Large intestine (tissue), 3 donors: Measurements from ENCODE around the gene RSPRY1. TPM values are rescaled to one million over a fixed set of nuclear protein-coding genes. Genes with fewer than 3 reads are reported as not detected.
"Not testable (repeated sequence)": the region's sequence is repeated elsewhere in the genome, so short reads cannot be mapped to it uniquely, and the experiment has no call there.

Source experiments
- DNase-seq, 2 donors: peaks; one replicate each; pipeline versions ENCODE4 v3.0.0 to v3.0.0-alpha.2; 2013
- H3K27ac ChIP-seq: one replicate; pipeline ENCODE4 v1.5.1; 2013; ENCODE audit warnings: low read length
- H3K27me3 ChIP-seq: 2 replicates; pipeline ENCODE4 v1.6.1; 2013; ENCODE audit warnings: low read length; ENCODE audit not compliant: control insufficient read depth, insufficient read depth
- H3K36me3 ChIP-seq: 2 replicates; pipeline ENCODE4 v1.6.1; 2013; ENCODE audit warnings: low read length; ENCODE audit not compliant: control insufficient read depth, insufficient read depth
- H3K4me1 ChIP-seq: one replicate; pipeline ENCODE4 v1.6.1; 2013; ENCODE audit warnings: low read length; ENCODE audit not compliant: control insufficient read depth, insufficient read depth
- H3K4me3 ChIP-seq: one replicate; pipeline ENCODE4 v1.5.1; 2013; ENCODE audit warnings: low read length
- H3K9me3 ChIP-seq: one replicate; pipeline ENCODE4 v1.6.1; 2013; ENCODE audit warnings: mild to moderate bottlenecking, low read depth, low read length, moderate library complexity; ENCODE audit not compliant: control insufficient read depth
- WGBS: methylation state at CpG from one replicate; pipeline ENCODE4 v1.1.5; 2013; ENCODE audit warnings: low lambda C conversion rate; ENCODE audit not compliant: insufficient coverage; 5-methylcytosine and 5-hydroxymethylcytosine counted together
- polyA plus RNA-seq: library from polyadenylated mRNA; unstranded; fragments of 120-200 nt; gene quantifications from one replicate; pipeline ENCODE4 v1.2.1, GENCODE V29; 2013

The RSPRY1 gene
- polyA plus RNA-seq, 1 donor: 44.3 TPM

DNA sequence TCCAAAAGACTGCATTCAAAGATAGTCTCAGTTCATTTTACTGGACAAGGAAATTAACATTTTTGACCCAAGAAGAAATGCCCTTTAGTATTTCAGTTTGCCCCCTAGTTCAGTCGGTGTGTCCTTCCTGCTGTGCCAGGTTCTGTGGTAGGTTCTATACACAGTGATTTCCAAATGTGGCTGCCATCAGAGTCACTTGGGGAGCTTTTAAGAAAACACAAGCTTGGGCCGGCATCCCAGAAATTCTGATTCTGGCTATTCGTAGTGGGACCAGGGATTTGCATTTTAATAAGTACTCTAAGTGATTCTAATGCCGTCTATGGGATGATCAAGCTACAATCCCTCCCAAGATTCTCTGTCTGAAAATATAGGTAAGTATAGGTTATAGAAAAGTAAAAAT is 10.2 kb downstream of the RSPRY1 start:
- Histone ChIP-seq H3K27ac (no peak overlapping the region), H3K4me1 (no peaks in the 10 kb centered on the region), H3K36me3 (peaks cover 2% of the 10 kb centered on the region), H3K9me3 (no peaks in the 10 kb centered on the region), H3K27me3 (no peaks in the 10 kb centered on the region), H3K4me3 (no peak overlapping the region)
- DNase-seq: no peak
- 100% methylated on average over 1 of the region's 4 CpGs for WGBS

DNA sequence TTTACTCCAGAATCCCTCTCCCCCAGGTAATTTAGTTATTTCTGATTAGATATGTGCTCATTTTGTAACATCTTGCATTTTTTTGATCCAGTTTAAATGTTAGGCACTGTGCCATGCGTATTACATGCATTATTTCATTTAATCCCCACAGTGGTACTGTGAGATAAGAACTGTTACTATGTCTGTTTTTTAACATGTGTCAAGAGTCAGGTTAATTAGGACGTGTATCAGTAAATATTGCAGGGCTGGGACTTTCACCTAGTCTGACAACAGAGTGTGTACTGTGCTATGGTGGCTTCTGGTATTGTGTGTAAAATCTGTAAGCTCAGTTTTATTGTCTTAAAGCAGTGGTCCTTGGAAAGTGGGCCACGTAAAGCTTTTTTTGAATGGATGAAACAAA is 10.6 kb downstream of the RSPRY1 start:
- WGBS: no CpG with 5 or more reads among the region's 3 CpGs
- no peaks in the 10 kb centered on the region for H3K4me1 ChIP-seq

DNA sequence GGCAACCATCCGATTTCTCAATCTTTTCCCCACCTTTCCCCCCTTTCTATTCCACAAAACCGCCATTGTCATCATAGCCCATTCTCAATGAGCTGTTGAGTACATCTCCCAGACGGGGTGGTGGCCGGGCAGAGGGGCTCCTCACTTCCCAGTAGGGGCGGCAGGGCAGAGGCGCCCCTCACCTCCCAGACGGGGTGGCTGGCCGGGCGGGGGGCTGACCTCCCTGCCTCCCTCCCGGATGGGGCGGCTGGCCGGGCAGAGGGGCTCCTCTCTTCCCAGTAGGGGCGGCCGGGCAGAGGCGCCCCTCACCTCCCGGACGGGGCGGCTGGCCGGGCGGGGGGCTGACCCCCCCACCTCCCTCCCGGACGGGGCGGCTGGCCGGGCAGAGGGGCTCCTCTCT is 14.2 kb downstream of the RSPRY1 start:
- H3K27me3 ChIP-seq, H3K27ac ChIP-seq, H3K9me3 ChIP-seq, DNase-seq, H3K4me3 ChIP-seq, H3K4me1 ChIP-seq: not testable (repeated sequence)
- no CpG with 5 or more reads among the region's 24 CpGs for WGBS
- peaks cover 11% of the 10 kb centered on the region for H3K36me3 ChIP-seq

More for the DNA sequence above, 10.6 kb downstream of the RSPRY1 start:
- no peak for DNase-seq
- Histone ChIP-seq H3K36me3 (peaks cover 2% of the 10 kb centered on the region), H3K9me3 (no peaks in the 10 kb centered on the region), H3K4me3 (no peak overlapping the region), H3K27me3 (no peaks in the 10 kb centered on the region), H3K27ac (no peak overlapping the region)

DNA sequence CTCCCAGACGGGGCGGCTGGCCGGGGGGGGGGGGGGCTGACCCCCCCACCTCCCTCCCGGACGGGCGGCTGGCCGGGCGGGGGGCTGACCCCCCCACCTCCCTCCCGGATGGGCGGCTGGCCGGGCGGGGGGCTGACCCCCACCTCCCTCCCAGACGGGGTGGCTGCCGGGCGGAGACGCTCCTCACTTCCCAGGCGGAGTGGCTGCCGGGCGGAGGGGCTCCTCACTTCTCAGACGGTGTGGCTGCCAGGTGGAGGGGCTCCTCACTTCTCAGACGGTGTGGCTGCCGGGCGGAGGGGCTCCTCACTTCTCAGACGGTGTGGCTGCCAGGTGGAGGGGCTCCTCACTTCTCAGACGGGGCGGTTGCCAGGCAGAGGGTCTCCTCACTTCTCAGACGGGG is 14.8 kb downstream of the RSPRY1 start:
- H3K4me1 ChIP-seq, H3K27ac ChIP-seq, H3K4me3 ChIP-seq, DNase-seq, H3K27me3 ChIP-seq, H3K9me3 ChIP-seq: not testable (repeated sequence)
- no CpG with 5 or more reads among the region's 27 CpGs for WGBS
- H3K36me3 ChIP-seq: peaks cover 17% of the 10 kb centered on the region

DNA sequence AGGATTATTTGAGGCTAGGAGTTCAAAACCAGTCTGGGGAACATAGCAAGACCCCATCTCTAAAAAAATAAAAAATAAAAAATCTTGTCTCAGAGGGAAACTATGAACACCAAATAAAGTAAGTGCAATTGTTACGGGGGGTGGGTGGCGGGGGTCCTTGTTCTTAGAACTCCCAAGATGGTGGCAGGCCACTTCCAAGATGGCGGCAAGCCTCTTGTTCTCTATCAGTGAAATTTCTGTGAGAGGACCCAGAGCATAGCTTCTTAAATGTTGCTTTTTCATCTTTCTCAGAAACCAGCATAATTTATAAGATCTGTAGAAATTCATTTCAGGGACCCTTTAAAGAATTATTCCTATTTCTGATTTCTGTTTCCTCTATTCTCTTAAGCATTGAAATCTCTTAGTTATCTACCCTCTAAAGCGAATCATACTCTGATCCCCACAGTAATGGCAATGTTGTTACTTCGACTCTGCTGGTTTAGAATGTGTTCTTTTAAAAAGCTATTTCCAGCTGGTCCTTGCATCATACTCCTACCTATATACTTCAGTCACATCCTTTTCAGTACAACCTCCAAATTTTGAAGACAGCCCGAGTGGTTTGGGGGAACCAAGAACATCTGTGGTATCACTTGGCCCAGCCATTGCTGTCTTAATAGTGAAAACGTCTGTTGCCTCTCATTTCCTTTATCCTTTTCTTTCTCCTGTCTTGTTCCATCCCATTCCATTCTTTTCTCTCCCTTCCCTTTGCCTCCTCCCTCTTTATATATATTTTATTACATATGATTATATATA is 16.2 kb downstream of the RSPRY1 start:
- no peaks in the 10 kb centered on the region for H3K27me3 ChIP-seq
- no peaks in the 10 kb centered on the region for H3K4me1 ChIP-seq
- no peak overlapping the region for H3K4me3 ChIP-seq
- H3K27ac ChIP-seq: no peak overlapping the region
- DNase-seq: no peak
- peaks cover 19% of the 10 kb centered on the region for H3K36me3 ChIP-seq
- 100% methylated on average over 1 of the region's 7 CpGs for WGBS
- no peaks in the 10 kb centered on the region for H3K9me3 ChIP-seq

DNA sequence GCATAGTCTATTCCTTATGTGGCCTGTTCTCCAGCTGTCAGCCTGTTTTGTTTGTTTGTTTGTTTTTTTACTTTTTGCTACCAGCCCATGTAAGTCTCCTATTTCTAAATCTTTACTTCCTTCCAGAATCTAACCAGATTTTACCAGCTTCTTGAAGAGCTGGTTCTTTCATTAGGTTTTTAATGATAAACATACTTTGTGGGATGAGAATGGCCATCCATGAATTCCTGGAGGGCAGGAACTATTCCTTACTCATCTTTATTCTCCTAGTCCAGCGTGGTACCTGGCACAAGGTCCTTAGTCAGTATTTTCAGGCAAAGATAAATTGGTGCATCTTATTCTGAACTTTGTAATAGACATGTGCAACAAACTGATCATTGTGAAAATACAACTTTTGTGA is 17.3 kb downstream of the RSPRY1 start:
- Histone ChIP-seq H3K27ac (no peak overlapping the region), H3K36me3 (peaks cover 27% of the 10 kb centered on the region), H3K27me3 (no peaks in the 10 kb centered on the region), H3K9me3 (no peaks in the 10 kb centered on the region), H3K4me1 (no peaks in the 10 kb centered on the region), H3K4me3 (no peak overlapping the region)
- WGBS: no CpG with 5 or more reads among the region's 1 CpG
- no peak for DNase-seq

DNA sequence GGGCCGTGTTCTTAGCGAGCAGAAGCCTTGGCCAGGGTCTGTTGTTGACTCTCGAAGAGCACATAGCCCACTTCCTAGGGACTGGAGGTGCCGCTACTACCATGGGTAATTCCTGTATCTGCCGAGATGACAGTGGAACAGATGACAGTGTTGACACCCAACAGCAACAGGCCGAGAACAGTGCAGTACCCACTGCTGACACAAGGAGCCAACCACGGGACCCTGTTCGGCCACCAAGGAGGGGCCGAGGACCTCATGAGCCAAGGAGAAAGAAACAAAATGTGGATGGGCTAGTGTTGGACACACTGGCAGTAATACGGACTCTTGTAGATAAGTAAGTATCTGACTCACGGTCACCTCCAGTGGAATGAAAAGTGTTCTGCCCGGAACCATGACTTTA is 18.5 kb downstream of the RSPRY1 start:
- no peaks in the 10 kb centered on the region for H3K27me3 ChIP-seq
- H3K4me1 ChIP-seq: no peaks in the 10 kb centered on the region
- no peaks in the 10 kb centered on the region for H3K9me3 ChIP-seq
- no peak for DNase-seq
- no CpG with 5 or more reads among the region's 12 CpGs for WGBS
- H3K4me3 ChIP-seq: no peak overlapping the region
- peaks cover 33% of the 10 kb centered on the region for H3K36me3 ChIP-seq
- no peak overlapping the region for H3K27ac ChIP-seq

DNA sequence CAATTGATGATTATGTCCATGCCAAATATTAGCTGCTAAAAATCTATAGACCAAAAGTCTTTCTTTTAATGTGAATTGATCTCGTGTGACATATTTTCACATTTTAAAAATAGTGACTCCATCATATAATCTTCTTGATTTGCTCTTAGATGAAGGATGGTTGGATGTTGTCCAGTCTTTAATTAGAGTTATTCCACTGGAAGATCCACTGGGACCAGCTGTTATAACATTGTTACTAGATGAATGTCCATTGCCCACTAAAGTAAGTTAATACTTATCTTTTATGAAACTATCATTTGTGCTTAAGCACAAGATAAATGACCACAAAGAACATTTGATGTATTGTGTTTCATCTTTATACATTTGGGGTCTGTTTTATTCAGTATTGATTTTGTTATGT is 22.8 kb downstream of the RSPRY1 start:
- H3K27ac ChIP-seq: no peak overlapping the region
- no peaks in the 10 kb centered on the region for H3K4me1 ChIP-seq
- no peaks in the 10 kb centered on the region for H3K9me3 ChIP-seq
- WGBS: no CpG with 5 or more reads among the region's 1 CpG
- no peak overlapping the region for H3K4me3 ChIP-seq
- DNase-seq: no peak
- H3K27me3 ChIP-seq: no peaks in the 10 kb centered on the region
- H3K36me3 ChIP-seq: peaks cover 69% of the 10 kb centered on the region

DNA sequence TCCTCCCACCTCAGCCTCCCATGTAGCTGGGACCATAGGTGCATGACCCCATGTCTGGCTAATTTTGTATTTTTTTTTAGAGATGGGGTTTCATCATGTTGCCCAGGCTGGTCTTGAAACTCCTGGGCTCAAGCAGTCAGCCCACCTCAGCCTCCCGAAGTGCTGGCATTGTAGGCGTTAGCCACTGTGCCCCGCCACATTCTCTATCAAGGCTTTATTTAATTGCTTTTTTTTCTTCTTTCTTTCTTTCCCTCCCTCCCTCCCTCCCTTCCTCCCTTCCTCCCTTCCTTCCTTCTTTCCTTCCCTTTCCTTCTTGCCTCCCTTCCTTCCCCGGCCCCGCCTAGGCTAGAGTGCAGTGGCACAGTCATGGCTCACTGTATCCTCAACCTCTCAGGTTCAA is 23.7 kb downstream of the RSPRY1 start:
- H3K36me3 ChIP-seq: peaks cover 74% of the 10 kb centered on the region

DNA sequence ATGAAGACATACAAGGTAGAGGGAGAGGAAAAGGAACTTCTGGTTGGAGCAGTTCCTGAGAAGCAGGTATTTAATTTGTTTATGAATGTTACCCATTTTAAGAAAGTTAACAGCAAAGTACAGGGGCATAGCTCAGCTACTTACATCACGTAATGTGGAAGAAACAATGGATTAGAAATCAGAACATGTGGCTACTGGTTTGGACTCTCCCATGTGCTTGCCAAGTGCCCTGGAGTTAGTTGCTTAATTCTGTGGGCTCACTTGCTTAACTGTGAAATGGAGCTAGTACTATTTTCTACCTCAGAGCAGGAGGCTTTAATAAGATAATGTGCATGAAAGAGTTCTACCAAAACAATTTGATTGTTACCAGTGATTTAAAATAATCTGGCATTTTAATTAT is 27.3 kb downstream of the RSPRY1 start:
- Histone ChIP-seq H3K36me3 (peaks cover 83% of the 10 kb centered on the region), H3K4me3 (no peak overlapping the region), H3K4me1 (no peaks in the 10 kb centered on the region), H3K27me3 (no peaks in the 10 kb centered on the region), H3K9me3 (peaks cover 3% of the 10 kb centered on the region), H3K27ac (no peak overlapping the region)
- DNase-seq: no peak
- WGBS: no CpG with 5 or more reads among the region's 1 CpG

More for the DNA sequence above, 23.7 kb downstream of the RSPRY1 start:
- Histone ChIP-seq H3K27ac (no peak overlapping the region), H3K4me3 (no peak overlapping the region), H3K4me1 (no peaks in the 10 kb centered on the region), H3K27me3 (no peaks in the 10 kb centered on the region), H3K9me3 (no peaks in the 10 kb centered on the region)
- no CpG with 5 or more reads among the region's 5 CpGs for WGBS
- DNase-seq: no peak

DNA sequence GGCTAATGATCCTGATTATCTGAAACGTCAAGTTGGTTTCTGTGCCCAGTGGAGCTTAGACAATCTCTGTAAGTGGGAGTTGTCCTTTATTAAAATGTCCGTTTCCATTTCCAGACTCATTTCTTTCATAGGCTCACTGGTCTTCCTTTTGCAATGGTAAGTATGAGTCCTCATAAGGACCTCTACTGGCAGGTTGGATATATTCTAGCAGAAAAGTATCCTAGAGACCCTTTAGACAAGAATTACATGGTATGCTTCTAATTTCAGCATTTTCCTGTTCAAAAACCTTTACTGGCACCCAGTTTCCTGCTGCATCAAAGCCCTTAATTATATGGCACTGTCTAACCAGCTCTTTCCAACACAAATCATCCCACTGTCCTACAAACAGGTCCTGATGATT is 30.8 kb downstream of the RSPRY1 start:
- no CpG with 5 or more reads among the region's 2 CpGs for WGBS
- DNase-seq: no peak
- Histone ChIP-seq H3K4me3 (no peak overlapping the region), H3K27ac (no peak overlapping the region), H3K27me3 (no peaks in the 10 kb centered on the region), H3K36me3 (peaks cover 81% of the 10 kb centered on the region), H3K4me1 (no peaks in the 10 kb centered on the region), H3K9me3 (peaks cover 6% of the 10 kb centered on the region)
